GM23338 (cell line): Measurements from ENCODE around the gene CTDSPL. TPM values are rescaled to one million over a fixed set of nuclear protein-coding genes. Genes with fewer than 3 reads are reported as not detected.

ENCODE experiments used
- ATAC-seq: fragments of 200-7000 bp; cut with Tn5 transposase; 3 replicates; pipeline ENCODE4 v1.9.1; 2020
- DNase-seq: peaks from one replicate; pipeline ENCODE4 v3.0.0-alpha.2; 2015; ENCODE audit warnings: low spot score
- H2AFZ ChIP-seq: fragments of 200-600 bp; sonication (generic); 2 replicates; pipeline ENCODE4 v1.8.0; 2016; ENCODE audit warnings: antibody characterized with exemption, mild to moderate bottlenecking, moderate library complexity
- H3F3A ChIP-seq: fragments of 200-600 bp; sonication (generic); replicated peaks from 2 replicates; pipeline ENCODE4 v1.8.0; 2017; ENCODE audit warnings: antibody characterized with exemption, mixed run types, low read depth
- H3K27ac ChIP-seq: fragments of 200-600 bp; sonication (generic); 2 replicates; pipeline ENCODE4 v1.6.1; 2016; ENCODE audit warnings: low read depth
- H3K27me3 ChIP-seq: fragments of 200-600 bp; sonication (generic); 2 replicates; pipeline ENCODE4 v1.8.0; 2016; ENCODE audit warnings: mild to moderate bottlenecking, mixed run types, moderate library complexity; ENCODE audit not compliant: insufficient read depth
- H3K36me3 ChIP-seq: fragments of 200-600 bp; sonication (generic); 2 replicates; pipeline ENCODE4 v1.8.0; 2016; ENCODE audit warnings: mild to moderate bottlenecking; ENCODE audit not compliant: insufficient read depth
- H3K4me1 ChIP-seq: fragments of 200-600 bp; sonication (generic); 2 replicates; pipeline ENCODE4 v1.8.0; 2016; ENCODE audit warnings: mild to moderate bottlenecking, moderate library complexity; ENCODE audit not compliant: insufficient read depth
- H3K4me2 ChIP-seq: fragments of 200-600 bp; sonication (generic); 2 replicates; pipeline ENCODE4 v1.7.1; 2017; ENCODE audit warnings: mixed run types
- H3K4me3 ChIP-seq: fragments of 200-600 bp; sonication (generic); 2 replicates; pipeline ENCODE4 v1.6.1; 2016; ENCODE audit warnings: mixed run types
- H3K79me2 ChIP-seq: fragments of 200-600 bp; sonication (generic); replicated peaks from 2 replicates; pipeline ENCODE4 v1.8.0; 2017; ENCODE audit warnings: mild to moderate bottlenecking; ENCODE audit not compliant: insufficient read depth
- H3K9me2 ChIP-seq: fragments of 200-600 bp; sonication (generic); 2 replicates; pipeline ENCODE4 v1.8.0; 2017; ENCODE audit not compliant: insufficient read depth
- H4K20me1 ChIP-seq: fragments of 200-600 bp; sonication (generic); replicated peaks from 2 replicates; pipeline ENCODE4 v1.8.0; 2017; ENCODE audit warnings: mild to moderate bottlenecking; ENCODE audit not compliant: insufficient read depth
- H3K27ac Mint-ChIP-seq: 2 replicates; pipeline ENCODE4 v1.8.0; 2020; ENCODE audit warnings: inconsistent platforms, mild to moderate bottlenecking, moderate library complexity, mixed read lengths
- H3K27me3 Mint-ChIP-seq: 3 replicates; pipeline ENCODE4 v1.8.0; 2022; ENCODE audit warnings: low read depth, mild to moderate bottlenecking, moderate library complexity, mixed read lengths, inconsistent platforms; ENCODE audit not compliant: insufficient read depth, poor library complexity
- H3K36me3 Mint-ChIP-seq: 3 replicates; pipeline ENCODE4 v1.8.0; 2021; ENCODE audit warnings: low read depth, mild to moderate bottlenecking, inconsistent platforms, moderate library complexity, mixed read lengths
- H3K4me1 Mint-ChIP-seq: 3 replicates; pipeline ENCODE4 v1.8.0; 2020; ENCODE audit warnings: mild to moderate bottlenecking, inconsistent platforms, mixed read lengths
- H3K4me3 Mint-ChIP-seq: 3 replicates; pipeline ENCODE4 v1.8.0; 2021; ENCODE audit warnings: moderate library complexity, mild to moderate bottlenecking, inconsistent platforms, mixed read lengths
- H3K9me3 Mint-ChIP-seq: 3 replicates; pipeline ENCODE4 v1.8.0; 2020; ENCODE audit warnings: moderate library complexity, mild to moderate bottlenecking, inconsistent platforms, mixed read lengths
- EZH2 ChIP-seq: fragments of 200-600 bp; sonication (generic); IDR thresholded peaks from one replicate; pipeline ENCODE4 v1.8.0; 2017; ENCODE audit warnings: antibody characterized with exemption, mild to moderate bottlenecking, low read depth; ENCODE audit not compliant: unreplicated experiment
- POLR2AphosphoS5 ChIP-seq: IDR thresholded peaks from 2 replicates; pipeline ENCODE4 v1.6.1; 2016; ENCODE audit warnings: antibody characterized with exemption, low read depth
- STAT1 ChIP-seq: IDR thresholded peaks from one replicate; pipeline ENCODE4 v1.6.1; 2016; ENCODE audit warnings: antibody characterized with exemption; ENCODE audit not compliant: unreplicated experiment
- ZNF114 ChIP-seq: fragments of 250-450 bp; sonication (Bioruptor Pico); IDR thresholded peaks from 2 replicates; pipeline ENCODE4 v1.5.0; 2020; ENCODE audit warnings: mild to moderate bottlenecking, moderate library complexity
- ZNF331 ChIP-seq: fragments of 250-450 bp; sonication (Bioruptor Pico); IDR thresholded peaks from 2 replicates; pipeline ENCODE4 v1.5.0; 2020; ENCODE audit warnings: low read depth, mild to moderate bottlenecking, moderate library complexity
- polyA plus RNA-seq: library from polyadenylated mRNA; unstranded; fragments of >200 nt; fragmentation: Nextera tagmentation; extraction: Ambion mirVana; gene quantifications from 2 replicates; pipeline ENCODE4 v1.2.1, GENCODE V29; 2016
- total RNA-seq: library from RNA; depleted of rRNA; stranded (reverse); fragments of >200 nt; shearing (Covaris generic); gene quantifications from 2 replicates; pipeline ENCODE4 v1.2.3, GENCODE V29; 2014
- TF ChIP-seq, protein P1 (sequence below), 2 experiments: fragments of 200-600 bp in 1 of 2; sonication (generic) in 1 of 2; conservative IDR thresholded peaks; 2 replicates each; pipeline versions ENCODE4 v1.5.1 to v1.6.1; 2016 to 2017; ENCODE audit warnings: antibody characterized with exemption in 2 of 2, low read depth in 2 of 2, mild to moderate bottlenecking in 2 of 2, moderate library complexity in 1 of 2

Gene CTDSPL
- total and polyA plus RNA-seq, 2 experiments from 2014 or later = 23.2 to 42.0 TPM

DNA sequence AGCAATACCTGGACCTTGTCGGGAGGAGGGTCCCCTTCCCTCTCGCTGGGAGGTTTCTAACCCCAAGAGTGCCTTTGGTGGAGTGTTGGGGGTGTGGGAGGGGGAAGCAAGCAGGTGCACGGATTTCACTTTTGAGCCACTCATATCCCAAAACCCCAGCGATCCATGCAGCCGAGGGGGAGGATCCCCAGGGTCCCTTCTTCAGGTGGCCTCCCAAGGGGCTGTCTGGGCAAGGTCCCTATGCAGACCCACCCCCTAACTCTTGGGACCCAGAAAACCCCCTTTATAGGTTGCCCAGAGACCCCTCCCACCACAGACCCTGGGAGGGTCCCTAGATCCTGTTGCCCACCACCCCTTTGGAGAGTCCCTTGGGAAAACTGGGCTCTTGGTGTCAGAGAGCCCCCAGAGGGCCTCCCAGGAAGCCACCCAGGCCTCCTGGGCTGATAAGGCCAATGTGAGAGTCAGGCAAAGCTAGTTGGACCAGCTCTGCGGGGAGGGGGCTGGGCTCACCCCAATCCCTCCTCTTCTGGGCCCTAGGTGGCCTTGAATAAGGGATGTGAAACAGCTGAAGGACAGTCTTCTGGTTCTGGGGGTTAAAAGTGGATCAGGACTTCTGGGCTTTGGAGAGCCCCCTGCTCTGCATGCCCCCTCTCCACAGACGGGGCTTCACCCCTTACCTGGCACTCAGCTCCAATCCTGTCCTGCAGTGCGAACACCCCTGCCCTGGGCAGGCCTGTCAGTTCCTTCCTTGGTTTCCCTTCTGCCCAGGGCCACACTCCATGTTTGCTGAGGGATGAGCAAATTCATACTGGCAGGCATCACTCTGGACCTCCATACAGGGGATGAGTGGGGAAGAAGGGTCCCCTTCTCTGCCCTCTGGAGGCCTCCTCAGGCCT lies 168.7 kb downstream of the CTDSPL start:
- peak overlapping the region; percentile 88; the same call in 1 of the 2 replicates for H2AFZ ChIP-seq

DNA sequence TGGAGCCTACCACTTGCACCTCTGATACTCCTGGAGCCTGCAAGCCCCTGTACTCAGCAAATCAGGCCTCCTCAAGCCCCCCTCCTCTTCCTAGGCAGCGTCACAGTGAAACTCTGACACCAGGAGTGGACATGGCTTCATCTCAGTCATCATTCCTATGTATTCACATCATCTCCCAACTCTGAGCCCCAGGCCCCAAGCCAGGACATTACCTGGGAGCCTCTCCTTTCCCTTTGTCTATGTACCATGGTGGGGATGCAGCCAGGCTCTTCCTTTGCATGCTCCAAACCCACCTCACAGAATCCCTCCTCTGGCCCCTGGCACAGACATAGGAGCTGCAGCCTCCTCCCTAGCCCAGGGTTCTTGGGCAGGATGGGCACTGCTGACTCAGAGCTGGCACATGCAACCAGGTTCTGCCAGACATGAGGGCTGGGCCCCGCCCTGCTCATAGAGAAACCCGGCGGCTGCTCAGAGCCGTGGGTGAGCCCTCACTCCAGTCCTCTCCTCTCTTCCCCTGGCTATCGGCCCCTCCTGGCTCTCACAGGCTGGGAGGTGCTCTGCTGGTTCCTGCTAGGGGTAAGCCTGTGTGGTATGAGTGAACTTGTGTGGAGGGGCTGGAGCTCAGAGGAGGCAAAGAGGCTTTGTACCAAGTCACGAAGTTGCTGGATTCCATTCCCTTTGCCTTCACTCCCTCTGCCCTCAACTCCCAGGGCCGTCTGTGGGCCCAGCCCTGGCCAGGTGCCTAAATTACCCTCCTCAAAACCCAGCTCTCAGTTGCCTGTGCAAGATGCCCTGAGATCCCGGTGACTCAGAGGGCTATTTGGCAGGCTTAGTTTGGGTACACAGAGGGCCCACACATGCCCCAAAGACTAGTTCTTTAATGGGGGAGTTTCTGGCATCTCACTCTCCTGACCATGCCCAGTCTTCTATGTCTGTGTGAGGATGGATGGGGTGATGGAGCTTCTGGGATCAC lies 169.6 kb downstream of the CTDSPL start:
- Histone ChIP-seq H3K4me2 (no peak overlapping the region), H2AFZ (no peak overlapping the region), H3K9me2 (no peaks in the 10 kb centered on the region), H4K20me1 (no peaks in the 10 kb centered on the region; the same call in 1 of the 2 replicates), H3K36me3 (no peaks in the 10 kb centered on the region), H3K79me2 (no peaks in the 10 kb centered on the region), H3K4me3 (no peak overlapping the region), H3K27me3 (peaks cover 54% of the 10 kb centered on the region), H3K4me1 (peaks cover 6% of the 10 kb centered on the region), H3K27ac (no peak overlapping the region), H3F3A (no peaks in the 10 kb centered on the region)
- DNase-seq = no peak
- Mint-ChIP-seq H3K4me3 (peak overlapping the region; percentile 31), H3K27me3 (peaks cover 42% of the 10 kb centered on the region), H3K4me1 (peaks cover 4% of the 10 kb centered on the region; the same call in 2 of the 3 replicates), H3K9me3 (no peaks in the 10 kb centered on the region; the same call in 2 of the 3 replicates), H3K36me3 (no peaks in the 10 kb centered on the region), H3K27ac (no peak overlapping the region)
- ATAC-seq = no peak
- TF ChIP-seq POLR2AphosphoS5 (no peak), STAT1 (no peak), EZH2 (no peak), ZNF114 (CRISPR knock-in tag) (no peak), ZNF331 (no peak)
- TF ChIP-seq, protein P1, sequence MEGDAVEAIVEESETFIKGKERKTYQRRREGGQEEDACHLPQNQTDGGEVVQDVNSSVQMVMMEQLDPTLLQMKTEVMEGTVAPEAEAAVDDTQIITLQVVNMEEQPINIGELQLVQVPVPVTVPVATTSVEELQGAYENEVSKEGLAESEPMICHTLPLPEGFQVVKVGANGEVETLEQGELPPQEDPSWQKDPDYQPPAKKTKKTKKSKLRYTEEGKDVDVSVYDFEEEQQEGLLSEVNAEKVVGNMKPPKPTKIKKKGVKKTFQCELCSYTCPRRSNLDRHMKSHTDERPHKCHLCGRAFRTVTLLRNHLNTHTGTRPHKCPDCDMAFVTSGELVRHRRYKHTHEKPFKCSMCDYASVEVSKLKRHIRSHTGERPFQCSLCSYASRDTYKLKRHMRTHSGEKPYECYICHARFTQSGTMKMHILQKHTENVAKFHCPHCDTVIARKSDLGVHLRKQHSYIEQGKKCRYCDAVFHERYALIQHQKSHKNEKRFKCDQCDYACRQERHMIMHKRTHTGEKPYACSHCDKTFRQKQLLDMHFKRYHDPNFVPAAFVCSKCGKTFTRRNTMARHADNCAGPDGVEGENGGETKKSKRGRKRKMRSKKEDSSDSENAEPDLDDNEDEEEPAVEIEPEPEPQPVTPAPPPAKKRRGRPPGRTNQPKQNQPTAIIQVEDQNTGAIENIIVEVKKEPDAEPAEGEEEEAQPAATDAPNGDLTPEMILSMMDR (conservative IDR thresholded peaks at IDR 0.05; ENCODE audit: low read depth in 2 of 2) = no peak

More for the DNA sequence above, 168.7 kb downstream of the CTDSPL start:
- no peaks in the 10 kb centered on the region for H3F3A ChIP-seq
- H3K4me1 ChIP-seq = peaks cover 6% of the 10 kb centered on the region
- H3K36me3 ChIP-seq = no peaks in the 10 kb centered on the region
- TF ChIP-seq ZNF331 = no peak
- H3K4me3 Mint-ChIP-seq = peak overlapping the region; percentile 63; the same call in 2 of the 3 replicates
- peaks cover 48% of the 10 kb centered on the region for H3K27me3 Mint-ChIP-seq
- peak overlapping the region; percentile 79 for H3K4me3 ChIP-seq
- no peaks in the 10 kb centered on the region; the same call in 2 of the 3 replicates for H3K9me3 Mint-ChIP-seq
- H3K27me3 ChIP-seq = peaks cover 63% of the 10 kb centered on the region
- H3K9me2 ChIP-seq = no peaks in the 10 kb centered on the region
- no peak overlapping the region for H3K27ac ChIP-seq
- no peak for DNase-seq
- no peaks in the 10 kb centered on the region; the same call in 1 of the 2 replicates for H4K20me1 ChIP-seq
- peaks cover 6% of the 10 kb centered on the region for H3K4me1 Mint-ChIP-seq
- no peak for ATAC-seq
- no peaks in the 10 kb centered on the region for H3K79me2 ChIP-seq
- no peaks in the 10 kb centered on the region for H3K36me3 Mint-ChIP-seq
- peak overlapping the region; percentile 81 for H3K4me2 ChIP-seq
- no peak overlapping the region for H3K27ac Mint-ChIP-seq
